ENCODE results near the gene NUP188. TPM values are rescaled to one million over a fixed set of nuclear protein-coding genes. Genes with fewer than 3 reads are reported as not detected.

The NUP188 gene
- total and polyA plus RNA-seq, 12 donors = 12.7 to 27.3 (median 19.9) TPM

DNA sequence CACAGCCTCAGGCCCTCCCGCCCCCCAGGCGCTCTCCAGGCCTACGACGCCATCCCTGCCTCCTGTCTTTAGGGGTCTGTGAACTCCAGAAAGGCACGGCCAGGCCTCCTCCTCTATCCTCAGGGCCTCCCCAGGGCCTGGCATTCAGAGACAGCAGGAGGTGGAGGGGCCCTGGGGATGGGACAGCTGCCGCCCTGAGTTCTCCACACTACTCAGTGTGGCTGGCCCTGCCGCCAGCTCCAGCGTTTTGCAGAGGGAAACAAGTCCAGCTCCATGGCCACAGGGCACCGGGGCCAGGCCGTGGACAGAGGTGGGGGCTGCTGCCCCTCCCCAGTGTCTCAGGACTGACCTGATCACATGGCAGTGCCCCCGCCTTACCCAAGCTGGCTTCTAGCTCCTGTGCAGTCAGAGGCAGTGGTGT, 64.3 kb downstream of the NUP188 start:
- ATAC-seq (no peak), DNase-seq (no peak)
- no peaks in the 10 kb centered on the region for H3K27me3 ChIP-seq
- peaks cover 0 to 18% (median 9%) of the 10 kb centered on the region in 9 donors for H3K4me1 ChIP-seq
- H3K27ac ChIP-seq = no peak overlapping the region
- no peaks in the 10 kb centered on the region for H3K9me3 ChIP-seq
- H3K36me3 ChIP-seq = peaks cover 0 to 94% (median 38%) of the 10 kb centered on the region in 9 donors
- no peak overlapping the region for H3K4me3 ChIP-seq
- WGBS, 2 donors = 87 to 91% methylated on average over 11 of the region's 11 CpGs
- intact Hi-C loops (cut with DNase I) = loop anchor here in 1 of 10 donors (10.0 kb wide), 1 partner anchor 167 kb away; no protein-coding TSS in a partner anchor
- TF ChIP-seq, protein P1, sequence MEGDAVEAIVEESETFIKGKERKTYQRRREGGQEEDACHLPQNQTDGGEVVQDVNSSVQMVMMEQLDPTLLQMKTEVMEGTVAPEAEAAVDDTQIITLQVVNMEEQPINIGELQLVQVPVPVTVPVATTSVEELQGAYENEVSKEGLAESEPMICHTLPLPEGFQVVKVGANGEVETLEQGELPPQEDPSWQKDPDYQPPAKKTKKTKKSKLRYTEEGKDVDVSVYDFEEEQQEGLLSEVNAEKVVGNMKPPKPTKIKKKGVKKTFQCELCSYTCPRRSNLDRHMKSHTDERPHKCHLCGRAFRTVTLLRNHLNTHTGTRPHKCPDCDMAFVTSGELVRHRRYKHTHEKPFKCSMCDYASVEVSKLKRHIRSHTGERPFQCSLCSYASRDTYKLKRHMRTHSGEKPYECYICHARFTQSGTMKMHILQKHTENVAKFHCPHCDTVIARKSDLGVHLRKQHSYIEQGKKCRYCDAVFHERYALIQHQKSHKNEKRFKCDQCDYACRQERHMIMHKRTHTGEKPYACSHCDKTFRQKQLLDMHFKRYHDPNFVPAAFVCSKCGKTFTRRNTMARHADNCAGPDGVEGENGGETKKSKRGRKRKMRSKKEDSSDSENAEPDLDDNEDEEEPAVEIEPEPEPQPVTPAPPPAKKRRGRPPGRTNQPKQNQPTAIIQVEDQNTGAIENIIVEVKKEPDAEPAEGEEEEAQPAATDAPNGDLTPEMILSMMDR (IDR thresholded peaks at IDR 0.05) = no peak

DNA sequence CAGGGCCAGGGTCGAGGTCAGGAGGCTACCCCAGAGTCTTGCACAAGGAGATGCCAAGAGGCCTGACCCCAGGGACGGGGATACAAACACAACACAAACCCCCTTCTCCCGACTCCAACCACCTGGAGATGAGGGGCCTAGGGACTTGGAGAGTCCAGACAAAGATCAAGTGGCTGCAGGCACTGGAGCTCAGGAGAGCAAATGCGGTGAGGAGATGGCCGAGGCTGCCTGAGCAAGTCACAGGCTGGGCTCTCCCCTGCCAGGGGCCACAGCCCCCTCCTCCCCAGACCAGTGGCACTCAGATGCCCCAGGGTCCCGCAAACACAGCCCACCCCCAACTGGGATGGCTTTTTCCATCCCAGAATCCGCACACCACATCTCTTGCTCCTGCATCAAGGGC, 64.8 kb downstream of the NUP188 start:
- H3K27me3 ChIP-seq = no peaks in the 10 kb centered on the region
- intact Hi-C loops (cut with DNase I) = loop anchor here in 1 of 10 donors (10.0 kb wide), 1 partner anchor 168 kb away; no protein-coding TSS in a partner anchor
- H3K9me3 ChIP-seq = no peaks in the 10 kb centered on the region
- DNase-seq (no peak), ATAC-seq (no peak)
- H3K36me3 ChIP-seq = peaks cover 0 to 94% (median 38%) of the 10 kb centered on the region in 9 donors
- 88 to 89% methylated on average over 7 of the region's 7 CpGs for WGBS, 2 donors
- TF ChIP-seq, protein P1 (IDR thresholded peaks at IDR 0.05) = no peak
- H3K27ac ChIP-seq = no peak overlapping the region
- no peak overlapping the region for H3K4me3 ChIP-seq
- peaks cover 0 to 12% (median 3%) of the 10 kb centered on the region in 9 donors for H3K4me1 ChIP-seq

DNA sequence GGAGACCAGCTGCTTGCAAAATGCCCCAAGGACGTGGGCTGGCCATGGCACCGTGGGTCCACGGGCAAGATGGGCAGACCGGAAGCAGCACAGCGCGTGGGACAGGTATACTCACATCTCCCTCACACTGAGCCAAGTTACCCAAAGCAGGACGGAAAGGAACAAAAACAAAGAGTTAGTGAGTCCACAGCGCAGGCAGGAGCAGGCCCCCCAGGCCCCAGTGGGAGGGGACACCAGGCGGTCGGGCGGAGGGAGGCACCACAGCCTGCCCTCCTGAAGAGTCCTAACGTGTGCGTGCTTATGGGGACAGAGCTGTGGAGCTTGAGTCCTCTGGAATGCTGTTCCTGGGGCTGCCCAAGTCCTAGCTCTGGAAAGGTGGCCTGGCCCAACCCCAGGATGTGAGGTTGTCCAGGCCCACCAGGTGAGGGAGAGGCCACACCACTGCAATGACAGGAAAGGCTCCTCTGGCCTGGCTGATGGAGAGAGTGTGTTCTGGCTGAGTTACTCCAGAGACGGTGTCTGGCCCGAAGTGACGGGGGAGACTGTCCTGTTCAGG, 65.5 kb downstream of the NUP188 start:
- intact Hi-C loops (cut with DNase I) = loop anchor here in 1 of 10 donors (10.0 kb wide), 1 partner anchor 168 kb away; no protein-coding TSS in a partner anchor
- no peak for ATAC-seq
- H3K36me3 ChIP-seq = peaks cover 0 to 92% (median 38%) of the 10 kb centered on the region in 9 donors
- peaks cover 0 to 7% (median 0%) of the 10 kb centered on the region in 9 donors for H3K4me1 ChIP-seq
- no peaks in the 10 kb centered on the region for H3K9me3 ChIP-seq
- 96 to 98% methylated on average over 16 of the region's 16 CpGs for WGBS, 2 donors
- DNase-seq = no peak
- H3K27me3 ChIP-seq = no peaks in the 10 kb centered on the region
- H3K27ac ChIP-seq = no peak overlapping the region
- TF ChIP-seq, protein P1 (IDR thresholded peaks at IDR 0.05) = no peak
- H3K4me3 ChIP-seq = no peak overlapping the region

DNA sequence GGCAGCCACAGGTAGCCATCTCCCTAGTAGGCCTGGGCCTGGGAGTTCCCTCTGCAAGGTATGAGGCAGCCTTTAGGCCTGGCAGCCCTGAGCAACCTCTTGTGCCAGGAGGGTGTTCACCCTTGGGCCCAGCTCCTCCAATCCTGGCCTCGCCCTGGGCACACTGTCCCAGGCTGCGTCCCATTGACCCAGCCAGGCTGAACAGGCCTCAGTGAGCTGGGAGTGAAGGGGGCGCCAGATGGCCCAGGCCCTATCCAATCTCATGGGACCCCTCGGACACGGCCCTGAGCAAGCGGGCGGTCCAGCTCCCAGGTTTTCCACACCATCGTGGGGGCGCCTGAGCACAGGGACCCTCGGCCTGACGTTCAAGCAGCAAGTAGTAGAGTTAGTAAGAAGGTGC, 66.2 kb downstream of the NUP188 start:
- no peak overlapping the region for H3K4me3 ChIP-seq
- H3K27me3 ChIP-seq = no peaks in the 10 kb centered on the region
- DNase-seq = no peak
- H3K27ac ChIP-seq = no peak overlapping the region
- H3K9me3 ChIP-seq = no peaks in the 10 kb centered on the region
- peaks cover 0 to under 1% (median 0%) of the 10 kb centered on the region in 9 donors for H3K4me1 ChIP-seq
- WGBS, 2 donors = 93 to 95% methylated on average over 11 of the region's 11 CpGs
- TF ChIP-seq, protein P1 (IDR thresholded peaks at IDR 0.05) = no peak
- no peak for ATAC-seq
- intact Hi-C loops (cut with DNase I) = loop anchor here in 1 of 10 donors (10.0 kb wide), 1 partner anchor 169 kb away; no protein-coding TSS in a partner anchor
- peaks cover 0 to 92% (median 38%) of the 10 kb centered on the region in 9 donors for H3K36me3 ChIP-seq
